H1 (cell line): ENCODE data around the gene DUOX1. TPM values are rescaled to one million over a fixed set of nuclear protein-coding genes. Genes with fewer than 3 reads are reported as not detected.

Experiments
- SAP30 ChIP-seq: fragments of 300-600 bp; sonication (generic); IDR thresholded peaks from 2 replicates; pipeline ENCODE4 v1.7.1; 2012; ENCODE audit warnings: low read length, moderate library complexity, mild to moderate bottlenecking, inconsistent platforms; ENCODE audit not compliant: insufficient read depth, insufficient replicate concordance
- TBP ChIP-seq: IDR thresholded peaks from 2 replicates; pipeline ENCODE4 v1.6.1; 2011; ENCODE audit warnings: low read depth, low read length, improper control_type of control experiment
- TCF12 ChIP-seq: IDR thresholded peaks from 2 replicates; pipeline ENCODE4 v1.6.1; 2011; ENCODE audit warnings: low read depth, mild to moderate bottlenecking, low read length
- polyA plus RNA-seq, 7 experiments: library from polyadenylated mRNA; depleted of rRNA in 3 of 7; stranded (reverse) in 5 of 7; unstranded in 2 of 7; fragments of >200 nt in 5 of 7; fragments of 200-250 nt in 2 of 7; gene quantifications; 1 replicate in 5 of 7; 2 replicates in 1 of 7; 4 replicates in 1 of 7; pipeline versions ENCODE4 v1.2.1 to v1.2.3, GENCODE V29; 2011 to 2013; ENCODE audit warnings: missing spikeins in 2 of 7, mixed read lengths in 2 of 7
- total RNA-seq: library from RNA; stranded (reverse); fragmentation: NEBNext Ultra II Directional; extraction: Animal tissue kit (Norgen Biotek cat#: 25700); gene quantifications from 2 replicates; pipeline ENCODE4 v1.2.1, GENCODE V29; 2021

Gene DUOX1
- total and polyA plus RNA-seq, 2 of the 8 experiments (the other 6 are each of a cell fraction or from before 2014, with no cell fraction given), result 0.84 to 1.4 TPM

DNA sequence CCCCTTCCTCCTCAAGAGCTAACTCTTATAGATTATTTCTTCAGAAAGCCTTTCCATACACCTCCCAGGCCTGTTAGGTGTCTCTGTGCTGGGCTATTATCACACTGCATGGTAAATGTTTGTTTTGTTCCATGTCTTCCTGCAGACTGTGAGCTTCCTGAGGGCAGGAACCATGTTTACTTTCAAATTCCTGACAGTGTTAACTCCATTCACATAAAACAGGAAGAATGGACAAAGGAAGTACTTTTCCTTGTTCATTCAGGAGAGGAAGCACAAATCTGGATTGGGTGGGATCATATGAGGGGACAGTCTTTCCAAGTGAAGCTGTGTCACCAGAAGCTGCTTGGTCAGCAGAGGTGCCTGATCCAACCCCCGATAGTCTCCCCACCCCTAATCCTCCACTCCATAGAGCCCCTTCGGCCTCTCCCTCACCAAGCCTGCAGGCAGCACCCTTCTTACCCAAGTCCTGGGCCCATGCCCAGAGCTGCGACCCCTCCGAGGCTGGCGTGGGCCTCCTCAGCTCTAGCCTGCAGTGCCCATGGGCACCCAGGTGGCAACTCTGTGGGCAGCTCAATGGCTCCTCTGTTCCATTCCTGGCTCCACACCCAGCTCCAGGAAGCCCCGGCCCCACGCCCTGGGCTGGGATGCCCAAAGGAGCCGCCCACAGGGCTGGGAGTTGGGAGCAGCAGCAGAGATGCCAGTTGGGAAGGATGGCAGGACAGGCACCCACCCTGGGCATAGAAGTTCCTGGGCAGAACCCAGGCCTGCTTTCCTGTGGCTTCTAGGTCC lies 51.0 kb downstream of the DUOX1 start (continued):
- TF ChIP-seq TCF12, result no peak
- TF ChIP-seq SAP30, result no peak
- TF ChIP-seq TBP, result no peak
- TF ChIP-seq, all 59 proteins: peak for 0
